K562 (cell line): ENCODE measurements around the gene RUVBL1. TPM values are rescaled to one million over a fixed set of nuclear protein-coding genes. Genes with fewer than 3 reads are reported as not detected.

Experiments used
- BMI1 ChIP-seq: fragments of 150-350 bp; IDR thresholded peaks from 2 replicates; pipeline ENCODE4 v1.6.1; 2014; ENCODE audit warnings: low read length
- FOXJ2 ChIP-seq: fragments of 200-800 bp; sonication (Bioruptor generic); IDR thresholded peaks from 2 replicates; pipeline ENCODE4 v1.6.1; 2016; ENCODE audit warnings: missing genetic modification characterization, missing compliant biosample characterization
- HCFC1 ChIP-seq: IDR thresholded peaks from 2 replicates; pipeline ENCODE4 v1.6.1; 2012; ENCODE audit warnings: low read depth, low read length, improper control_type of control experiment
- KHSRP ChIP-seq: fragments of 450-650 bp; IDR thresholded peaks from 2 replicates; pipeline ENCODE4 v1.6.1; 2017
- NFYB ChIP-seq: IDR thresholded peaks from 2 replicates; pipeline ENCODE4 v1.6.1; 2011; ENCODE audit warnings: mild to moderate bottlenecking, moderate library complexity; ENCODE audit not compliant: insufficient read length; ENCODE audit errors: extremely low read depth
- PHB ChIP-seq: fragments of 250-450 bp; sonication (Bioruptor Pico); IDR thresholded peaks from 2 replicates; pipeline ENCODE4 v1.5.0; 2021
- PTTG1 ChIP-seq: fragments of 450-650 bp; IDR thresholded peaks from 2 replicates; pipeline ENCODE4 v1.6.1; 2016; ENCODE audit warnings: low read depth, mild to moderate bottlenecking, missing genetic modification characterization, missing compliant biosample characterization
- RUNX1 ChIP-seq: sonication (generic); IDR thresholded peaks from 2 replicates; pipeline ENCODE4 v1.6.1; 2016; ENCODE audit warnings: antibody characterized with exemption, low read depth
- ZNF696 ChIP-seq: fragments of 250-450 bp; sonication (Bioruptor Pico); conservative IDR thresholded peaks from 2 replicates; pipeline ENCODE4 v1.4.0; 2020; ENCODE audit warnings: mild to moderate bottlenecking, moderate library complexity
- ZNF75A ChIP-seq: fragments of 450-650 bp; formaldehyde crosslinking; IDR thresholded peaks from 2 replicates; pipeline ENCODE4 v1.4.0; 2020; ENCODE audit warnings: mild to moderate bottlenecking
- ZNF76 ChIP-seq: fragments of 250-450 bp; sonication (Bioruptor Pico); IDR thresholded peaks from 2 replicates; pipeline ENCODE4 v1.4.0; 2020; ENCODE audit warnings: mild to moderate bottlenecking, moderate library complexity, borderline replicate concordance
- polyA plus RNA-seq, 8 experiments: library from polyadenylated mRNA; depleted of rRNA in 4 of 8; stranded (reverse) in 5 of 8; unstranded in 3 of 8; fragments of >200 nt; fragmentation: Nextera tagmentation in 2 of 8; fragmentation: Illumina TruSeq in 1 of 8; extraction: Ambion mirVana in 2 of 8; extraction: Trizol in 1 of 8; gene quantifications; 2 replicates each; pipeline versions ENCODE4 v1.2.1 to v1.2.3, GENCODE V29; 2011 to 2014; ENCODE audit warnings: inconsistent platforms in 1 of 8, missing spikeins in 1 of 8
- total RNA-seq, 7 experiments: library from RNA; depleted of rRNA in 6 of 7; stranded (reverse); fragments of >200 nt in 6 of 7; fragmentation: Illumina TruSeq in 2 of 7; extraction: Trizol in 2 of 7; gene quantifications; 2 replicates each; pipeline versions ENCODE4 v1.2.1 to v1.2.3, GENCODE V29; 2011 to 2021; ENCODE audit warnings: low replicate concordance in 1 of 7
- TF ChIP-seq, protein P1 (sequence below): fragments of 450-650 bp; IDR thresholded peaks from 2 replicates; pipeline ENCODE4 v1.6.1; 2018; ENCODE audit not compliant: partially characterized antibody
- TF ChIP-seq, protein P2 (sequence below): sonication (generic); formaldehyde crosslinking; IDR thresholded peaks from 2 replicates; pipeline ENCODE4 v1.8.0; 2022; ENCODE audit warnings: mild to moderate bottlenecking, missing genetic modification reagents
- TF ChIP-seq, protein P3 (sequence below), 2 experiments: fragments of 450-650 bp in 1 of 2; sonication (generic) in 1 of 2; formaldehyde crosslinking; conservative IDR thresholded peaks; 2 replicates each; pipeline versions ENCODE4 v1.4.0 to v1.8.1; 2020 to 2022; ENCODE audit warnings: mild to moderate bottlenecking in 1 of 2, missing genetic modification reagents in 1 of 2
- TF ChIP-seq, protein P4 (sequence below), 3 experiments: IDR thresholded peaks in 2 of 3; conservative IDR thresholded peaks in 1 of 3; 2 replicates each; pipeline ENCODE4 v1.5.1; 2011 to 2012; ENCODE audit warnings: low read length in 3 of 3, mild to moderate bottlenecking in 3 of 3, control low read depth in 2 of 3, improper control_type of control experiment in 1 of 3, inconsistent platforms in 1 of 3, low read depth in 1 of 3, mixed read lengths in 1 of 3, moderate library complexity in 1 of 3; ENCODE audit not compliant: insufficient read depth in 2 of 3
- TF ChIP-seq, protein P5 (sequence below), 2 experiments: IDR thresholded peaks in 1 of 2; conservative IDR thresholded peaks in 1 of 2; 2 replicates each; pipeline ENCODE4 v1.6.1; 2016; ENCODE audit warnings: low read depth in 2 of 2, mild to moderate bottlenecking in 1 of 2, missing compliant biosample characterization in 1 of 2, missing genetic modification characterization in 1 of 2, moderate library complexity in 1 of 2

Gene RUVBL1
- total and polyA plus RNA-seq, 9 of the 15 experiments (the other 6 are each of a cell fraction or from before 2014, with no cell fraction given) = 20.7 to 147 (median 113) TPM

DNA sequence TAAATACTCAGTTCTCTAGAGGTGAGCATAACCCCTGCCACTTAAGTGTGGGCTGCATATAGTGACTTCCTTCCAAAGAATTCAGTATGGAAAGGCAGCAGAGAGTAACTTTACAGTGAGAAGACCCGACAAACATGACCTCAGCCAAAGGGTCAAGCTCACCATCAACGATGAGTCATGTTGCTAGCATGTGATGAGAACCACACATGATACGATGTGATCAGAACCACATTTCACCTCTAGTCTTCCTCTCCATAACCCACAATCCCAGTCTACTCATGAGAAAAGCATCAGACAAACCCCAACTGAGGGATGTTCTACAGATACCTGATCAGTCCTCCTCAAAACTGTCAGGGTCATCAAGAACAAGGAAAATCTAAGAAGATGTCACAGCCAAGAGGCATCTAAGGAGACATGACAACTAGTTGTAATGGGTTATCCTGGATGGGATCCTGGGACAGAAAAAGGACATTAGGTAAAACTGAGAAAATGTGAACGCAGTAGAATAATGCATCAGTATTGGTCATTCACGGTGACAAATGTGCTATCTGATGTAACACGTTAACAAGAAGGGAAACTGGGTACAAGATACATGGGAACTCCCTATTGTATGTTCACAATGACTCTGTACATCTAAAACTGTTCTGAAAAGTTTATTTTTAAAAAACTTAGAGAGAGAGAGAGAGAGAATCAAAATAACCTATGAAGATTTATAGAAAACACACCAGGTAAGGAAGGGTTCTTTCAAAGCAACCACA lies 43.1 kb downstream of the RUVBL1 start (continued):
- TF ChIP-seq, protein P1, sequence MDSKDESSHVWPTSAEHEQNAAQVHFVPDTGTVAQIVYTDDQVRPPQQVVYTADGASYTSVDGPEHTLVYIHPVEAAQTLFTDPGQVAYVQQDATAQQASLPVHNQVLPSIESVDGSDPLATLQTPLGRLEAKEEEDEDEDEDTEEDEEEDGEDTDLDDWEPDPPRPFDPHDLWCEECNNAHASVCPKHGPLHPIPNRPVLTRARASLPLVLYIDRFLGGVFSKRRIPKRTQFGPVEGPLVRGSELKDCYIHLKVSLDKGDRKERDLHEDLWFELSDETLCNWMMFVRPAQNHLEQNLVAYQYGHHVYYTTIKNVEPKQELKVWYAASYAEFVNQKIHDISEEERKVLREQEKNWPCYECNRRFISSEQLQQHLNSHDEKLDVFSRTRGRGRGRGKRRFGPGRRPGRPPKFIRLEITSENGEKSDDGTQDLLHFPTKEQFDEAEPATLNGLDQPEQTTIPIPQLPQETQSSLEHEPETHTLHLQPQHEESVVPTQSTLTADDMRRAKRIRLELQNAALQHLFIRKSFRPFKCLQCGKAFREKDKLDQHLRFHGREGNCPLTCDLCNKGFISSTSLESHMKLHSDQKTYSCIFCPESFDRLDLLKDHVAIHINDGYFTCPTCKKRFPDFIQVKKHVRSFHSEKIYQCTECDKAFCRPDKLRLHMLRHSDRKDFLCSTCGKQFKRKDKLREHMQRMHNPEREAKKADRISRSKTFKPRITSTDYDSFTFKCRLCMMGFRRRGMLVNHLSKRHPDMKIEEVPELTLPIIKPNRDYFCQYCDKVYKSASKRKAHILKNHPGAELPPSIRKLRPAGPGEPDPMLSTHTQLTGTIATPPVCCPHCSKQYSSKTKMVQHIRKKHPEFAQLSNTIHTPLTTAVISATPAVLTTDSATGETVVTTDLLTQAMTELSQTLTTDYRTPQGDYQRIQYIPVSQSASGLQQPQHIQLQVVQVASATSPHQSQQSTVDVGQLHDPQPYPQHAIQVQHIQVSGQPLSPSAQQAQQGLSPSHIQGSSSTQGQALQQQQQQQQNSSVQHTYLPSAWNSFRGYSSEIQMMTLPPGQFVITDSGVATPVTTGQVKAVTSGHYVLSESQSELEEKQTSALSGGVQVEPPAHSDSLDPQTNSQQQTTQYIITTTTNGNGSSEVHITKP = no peak
- no peak for TF ChIP-seq FOXJ2 (tag)
- TF ChIP-seq, protein P2, sequence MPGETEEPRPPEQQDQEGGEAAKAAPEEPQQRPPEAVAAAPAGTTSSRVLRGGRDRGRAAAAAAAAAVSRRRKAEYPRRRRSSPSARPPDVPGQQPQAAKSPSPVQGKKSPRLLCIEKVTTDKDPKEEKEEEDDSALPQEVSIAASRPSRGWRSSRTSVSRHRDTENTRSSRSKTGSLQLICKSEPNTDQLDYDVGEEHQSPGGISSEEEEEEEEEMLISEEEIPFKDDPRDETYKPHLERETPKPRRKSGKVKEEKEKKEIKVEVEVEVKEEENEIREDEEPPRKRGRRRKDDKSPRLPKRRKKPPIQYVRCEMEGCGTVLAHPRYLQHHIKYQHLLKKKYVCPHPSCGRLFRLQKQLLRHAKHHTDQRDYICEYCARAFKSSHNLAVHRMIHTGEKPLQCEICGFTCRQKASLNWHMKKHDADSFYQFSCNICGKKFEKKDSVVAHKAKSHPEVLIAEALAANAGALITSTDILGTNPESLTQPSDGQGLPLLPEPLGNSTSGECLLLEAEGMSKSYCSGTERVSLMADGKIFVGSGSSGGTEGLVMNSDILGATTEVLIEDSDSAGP = no peak
- no peak for TF ChIP-seq HCFC1
- TF ChIP-seq ZNF76 (CRISPR knock-in tag) = no peak
- no peak for TF ChIP-seq RUNX1
- no peak for TF ChIP-seq ZNF696
- TF ChIP-seq KHSRP = no peak
- TF ChIP-seq PTTG1 (tag) = 0 out of 2 replicates have a peak, but pooled peaks have one; percentile 44
- no peak for TF ChIP-seq PHB
- no peak for TF ChIP-seq BMI1
- TF ChIP-seq, protein P3, sequence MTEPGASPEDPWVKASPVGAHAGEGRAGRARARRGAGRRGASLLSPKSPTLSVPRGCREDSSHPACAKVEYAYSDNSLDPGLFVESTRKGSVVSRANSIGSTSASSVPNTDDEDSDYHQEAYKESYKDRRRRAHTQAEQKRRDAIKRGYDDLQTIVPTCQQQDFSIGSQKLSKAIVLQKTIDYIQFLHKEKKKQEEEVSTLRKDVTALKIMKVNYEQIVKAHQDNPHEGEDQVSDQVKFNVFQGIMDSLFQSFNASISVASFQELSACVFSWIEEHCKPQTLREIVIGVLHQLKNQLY (CRISPR knock-in tag; conservative IDR thresholded peaks at IDR 0.05) = no peak
- no peak for TF ChIP-seq NFYB
- TF ChIP-seq, protein P4, sequence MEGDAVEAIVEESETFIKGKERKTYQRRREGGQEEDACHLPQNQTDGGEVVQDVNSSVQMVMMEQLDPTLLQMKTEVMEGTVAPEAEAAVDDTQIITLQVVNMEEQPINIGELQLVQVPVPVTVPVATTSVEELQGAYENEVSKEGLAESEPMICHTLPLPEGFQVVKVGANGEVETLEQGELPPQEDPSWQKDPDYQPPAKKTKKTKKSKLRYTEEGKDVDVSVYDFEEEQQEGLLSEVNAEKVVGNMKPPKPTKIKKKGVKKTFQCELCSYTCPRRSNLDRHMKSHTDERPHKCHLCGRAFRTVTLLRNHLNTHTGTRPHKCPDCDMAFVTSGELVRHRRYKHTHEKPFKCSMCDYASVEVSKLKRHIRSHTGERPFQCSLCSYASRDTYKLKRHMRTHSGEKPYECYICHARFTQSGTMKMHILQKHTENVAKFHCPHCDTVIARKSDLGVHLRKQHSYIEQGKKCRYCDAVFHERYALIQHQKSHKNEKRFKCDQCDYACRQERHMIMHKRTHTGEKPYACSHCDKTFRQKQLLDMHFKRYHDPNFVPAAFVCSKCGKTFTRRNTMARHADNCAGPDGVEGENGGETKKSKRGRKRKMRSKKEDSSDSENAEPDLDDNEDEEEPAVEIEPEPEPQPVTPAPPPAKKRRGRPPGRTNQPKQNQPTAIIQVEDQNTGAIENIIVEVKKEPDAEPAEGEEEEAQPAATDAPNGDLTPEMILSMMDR (IDR thresholded peaks at IDR 0.05 in 2 of 3, conservative IDR thresholded peaks at IDR 0.05 in 1 of 3; ENCODE audit: insufficient read depth in 2 of 3, low read depth in 1 of 3, low read length in 3 of 3) = no peak
- TF ChIP-seq, protein P5, sequence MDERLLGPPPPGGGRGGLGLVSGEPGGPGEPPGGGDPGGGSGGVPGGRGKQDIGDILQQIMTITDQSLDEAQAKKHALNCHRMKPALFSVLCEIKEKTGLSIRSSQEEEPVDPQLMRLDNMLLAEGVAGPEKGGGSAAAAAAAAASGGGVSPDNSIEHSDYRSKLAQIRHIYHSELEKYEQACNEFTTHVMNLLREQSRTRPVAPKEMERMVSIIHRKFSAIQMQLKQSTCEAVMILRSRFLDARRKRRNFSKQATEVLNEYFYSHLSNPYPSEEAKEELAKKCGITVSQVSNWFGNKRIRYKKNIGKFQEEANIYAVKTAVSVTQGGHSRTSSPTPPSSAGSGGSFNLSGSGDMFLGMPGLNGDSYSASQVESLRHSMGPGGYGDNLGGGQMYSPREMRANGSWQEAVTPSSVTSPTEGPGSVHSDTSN (CRISPR knock-in tag; IDR thresholded peaks at IDR 0.05; ENCODE audit: low read depth) = no peak
- TF ChIP-seq, protein P5 (tag; conservative IDR thresholded peaks at IDR 0.05; ENCODE audit: low read depth) = peak; percentile 21; the same call in 1 of the 2 replicates
- no peak for TF ChIP-seq ZNF75A
